ENCODE data around the gene KIF26A.

- TF ChIP-seq PATZ1 (tag by site-specific recombination; IDR thresholded peaks at IDR 0.05) (no peak), ZNF112 (tag by site-specific recombination; IDR thresholded peaks at IDR 0.05) (no peak), ZNF133 (tag by site-specific recombination; IDR thresholded peaks at IDR 0.05) (no peak), ZNF449 (tag by site-specific recombination; IDR thresholded peaks at IDR 0.05) (no peak), KLF1 (tag by site-specific recombination; IDR thresholded peaks at IDR 0.05) (no peak), TCF7L2 (IDR thresholded peaks at IDR 0.05; ENCODE audit: borderline replicate concordance, low read depth, low read length) (no peak)
- TF ChIP-seq, protein P1, sequence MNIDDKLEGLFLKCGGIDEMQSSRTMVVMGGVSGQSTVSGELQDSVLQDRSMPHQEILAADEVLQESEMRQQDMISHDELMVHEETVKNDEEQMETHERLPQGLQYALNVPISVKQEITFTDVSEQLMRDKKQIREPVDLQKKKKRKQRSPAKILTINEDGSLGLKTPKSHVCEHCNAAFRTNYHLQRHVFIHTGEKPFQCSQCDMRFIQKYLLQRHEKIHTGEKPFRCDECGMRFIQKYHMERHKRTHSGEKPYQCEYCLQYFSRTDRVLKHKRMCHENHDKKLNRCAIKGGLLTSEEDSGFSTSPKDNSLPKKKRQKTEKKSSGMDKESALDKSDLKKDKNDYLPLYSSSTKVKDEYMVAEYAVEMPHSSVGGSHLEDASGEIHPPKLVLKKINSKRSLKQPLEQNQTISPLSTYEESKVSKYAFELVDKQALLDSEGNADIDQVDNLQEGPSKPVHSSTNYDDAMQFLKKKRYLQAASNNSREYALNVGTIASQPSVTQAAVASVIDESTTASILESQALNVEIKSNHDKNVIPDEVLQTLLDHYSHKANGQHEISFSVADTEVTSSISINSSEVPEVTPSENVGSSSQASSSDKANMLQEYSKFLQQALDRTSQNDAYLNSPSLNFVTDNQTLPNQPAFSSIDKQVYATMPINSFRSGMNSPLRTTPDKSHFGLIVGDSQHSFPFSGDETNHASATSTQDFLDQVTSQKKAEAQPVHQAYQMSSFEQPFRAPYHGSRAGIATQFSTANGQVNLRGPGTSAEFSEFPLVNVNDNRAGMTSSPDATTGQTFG (tag by site-specific recombination; IDR thresholded peaks at IDR 0.05; ENCODE audit: borderline replicate concordance): no peak
- TF ChIP-seq, protein P2, sequence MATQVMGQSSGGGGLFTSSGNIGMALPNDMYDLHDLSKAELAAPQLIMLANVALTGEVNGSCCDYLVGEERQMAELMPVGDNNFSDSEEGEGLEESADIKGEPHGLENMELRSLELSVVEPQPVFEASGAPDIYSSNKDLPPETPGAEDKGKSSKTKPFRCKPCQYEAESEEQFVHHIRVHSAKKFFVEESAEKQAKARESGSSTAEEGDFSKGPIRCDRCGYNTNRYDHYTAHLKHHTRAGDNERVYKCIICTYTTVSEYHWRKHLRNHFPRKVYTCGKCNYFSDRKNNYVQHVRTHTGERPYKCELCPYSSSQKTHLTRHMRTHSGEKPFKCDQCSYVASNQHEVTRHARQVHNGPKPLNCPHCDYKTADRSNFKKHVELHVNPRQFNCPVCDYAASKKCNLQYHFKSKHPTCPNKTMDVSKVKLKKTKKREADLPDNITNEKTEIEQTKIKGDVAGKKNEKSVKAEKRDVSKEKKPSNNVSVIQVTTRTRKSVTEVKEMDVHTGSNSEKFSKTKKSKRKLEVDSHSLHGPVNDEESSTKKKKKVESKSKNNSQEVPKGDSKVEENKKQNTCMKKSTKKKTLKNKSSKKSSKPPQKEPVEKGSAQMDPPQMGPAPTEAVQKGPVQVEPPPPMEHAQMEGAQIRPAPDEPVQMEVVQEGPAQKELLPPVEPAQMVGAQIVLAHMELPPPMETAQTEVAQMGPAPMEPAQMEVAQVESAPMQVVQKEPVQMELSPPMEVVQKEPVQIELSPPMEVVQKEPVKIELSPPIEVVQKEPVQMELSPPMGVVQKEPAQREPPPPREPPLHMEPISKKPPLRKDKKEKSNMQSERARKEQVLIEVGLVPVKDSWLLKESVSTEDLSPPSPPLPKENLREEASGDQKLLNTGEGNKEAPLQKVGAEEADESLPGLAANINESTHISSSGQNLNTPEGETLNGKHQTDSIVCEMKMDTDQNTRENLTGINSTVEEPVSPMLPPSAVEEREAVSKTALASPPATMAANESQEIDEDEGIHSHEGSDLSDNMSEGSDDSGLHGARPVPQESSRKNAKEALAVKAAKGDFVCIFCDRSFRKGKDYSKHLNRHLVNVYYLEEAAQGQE (tag by site-specific recombination; IDR thresholded peaks at IDR 0.05): no peak
- TF ChIP-seq, protein P3, sequence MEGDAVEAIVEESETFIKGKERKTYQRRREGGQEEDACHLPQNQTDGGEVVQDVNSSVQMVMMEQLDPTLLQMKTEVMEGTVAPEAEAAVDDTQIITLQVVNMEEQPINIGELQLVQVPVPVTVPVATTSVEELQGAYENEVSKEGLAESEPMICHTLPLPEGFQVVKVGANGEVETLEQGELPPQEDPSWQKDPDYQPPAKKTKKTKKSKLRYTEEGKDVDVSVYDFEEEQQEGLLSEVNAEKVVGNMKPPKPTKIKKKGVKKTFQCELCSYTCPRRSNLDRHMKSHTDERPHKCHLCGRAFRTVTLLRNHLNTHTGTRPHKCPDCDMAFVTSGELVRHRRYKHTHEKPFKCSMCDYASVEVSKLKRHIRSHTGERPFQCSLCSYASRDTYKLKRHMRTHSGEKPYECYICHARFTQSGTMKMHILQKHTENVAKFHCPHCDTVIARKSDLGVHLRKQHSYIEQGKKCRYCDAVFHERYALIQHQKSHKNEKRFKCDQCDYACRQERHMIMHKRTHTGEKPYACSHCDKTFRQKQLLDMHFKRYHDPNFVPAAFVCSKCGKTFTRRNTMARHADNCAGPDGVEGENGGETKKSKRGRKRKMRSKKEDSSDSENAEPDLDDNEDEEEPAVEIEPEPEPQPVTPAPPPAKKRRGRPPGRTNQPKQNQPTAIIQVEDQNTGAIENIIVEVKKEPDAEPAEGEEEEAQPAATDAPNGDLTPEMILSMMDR (tag by site-specific recombination; IDR thresholded peaks at IDR 0.05): no peak
- TF ChIP-seq, protein P4, sequence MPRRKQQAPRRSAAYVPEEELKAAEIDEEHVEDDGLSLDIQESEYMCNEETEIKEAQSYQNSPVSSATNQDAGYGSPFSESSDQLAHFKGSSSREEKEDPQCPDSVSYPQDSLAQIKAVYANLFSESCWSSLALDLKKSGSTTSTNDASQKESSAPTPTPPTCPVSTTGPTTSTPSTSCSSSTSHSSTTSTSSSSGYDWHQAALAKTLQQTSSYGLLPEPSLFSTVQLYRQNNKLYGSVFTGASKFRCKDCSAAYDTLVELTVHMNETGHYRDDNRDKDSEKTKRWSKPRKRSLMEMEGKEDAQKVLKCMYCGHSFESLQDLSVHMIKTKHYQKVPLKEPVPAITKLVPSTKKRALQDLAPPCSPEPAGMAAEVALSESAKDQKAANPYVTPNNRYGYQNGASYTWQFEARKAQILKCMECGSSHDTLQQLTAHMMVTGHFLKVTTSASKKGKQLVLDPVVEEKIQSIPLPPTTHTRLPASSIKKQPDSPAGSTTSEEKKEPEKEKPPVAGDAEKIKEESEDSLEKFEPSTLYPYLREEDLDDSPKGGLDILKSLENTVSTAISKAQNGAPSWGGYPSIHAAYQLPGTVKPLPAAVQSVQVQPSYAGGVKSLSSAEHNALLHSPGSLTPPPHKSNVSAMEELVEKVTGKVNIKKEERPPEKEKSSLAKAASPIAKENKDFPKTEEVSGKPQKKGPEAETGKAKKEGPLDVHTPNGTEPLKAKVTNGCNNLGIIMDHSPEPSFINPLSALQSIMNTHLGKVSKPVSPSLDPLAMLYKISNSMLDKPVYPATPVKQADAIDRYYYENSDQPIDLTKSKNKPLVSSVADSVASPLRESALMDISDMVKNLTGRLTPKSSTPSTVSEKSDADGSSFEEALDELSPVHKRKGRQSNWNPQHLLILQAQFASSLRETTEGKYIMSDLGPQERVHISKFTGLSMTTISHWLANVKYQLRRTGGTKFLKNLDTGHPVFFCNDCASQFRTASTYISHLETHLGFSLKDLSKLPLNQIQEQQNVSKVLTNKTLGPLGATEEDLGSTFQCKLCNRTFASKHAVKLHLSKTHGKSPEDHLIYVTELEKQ (tag by site-specific recombination; IDR thresholded peaks at IDR 0.05; ENCODE audit: borderline replicate concordance): no peak
Measured at GRCh38 chr14:104121142-104121541, 17.2 kb upstream of the KIF26A start.

Data from HEK293 (cell line).